ENCODE results near the gene ATRAID.

DNA sequence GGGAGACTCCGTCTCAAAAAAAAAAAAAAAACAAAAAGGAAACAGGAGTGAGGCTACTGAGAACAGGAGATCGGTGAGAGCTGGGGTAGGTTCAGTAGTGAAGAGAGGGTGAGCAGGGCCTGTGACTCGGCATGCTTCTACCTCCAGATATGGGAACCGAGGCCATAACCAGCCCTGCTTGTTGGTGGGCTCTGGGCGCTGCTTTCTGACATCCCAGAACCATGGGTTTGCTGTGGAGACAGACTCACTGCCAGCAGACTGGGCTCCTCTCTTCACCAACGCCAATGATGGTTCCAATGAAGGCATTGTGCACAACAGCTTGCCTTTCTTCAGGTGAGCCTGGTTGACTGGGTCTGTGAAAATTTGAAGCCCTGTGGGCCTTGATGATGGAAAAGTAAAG, 11.6 kb downstream of the ATRAID start:
- TF ChIP-seq, protein P1, sequence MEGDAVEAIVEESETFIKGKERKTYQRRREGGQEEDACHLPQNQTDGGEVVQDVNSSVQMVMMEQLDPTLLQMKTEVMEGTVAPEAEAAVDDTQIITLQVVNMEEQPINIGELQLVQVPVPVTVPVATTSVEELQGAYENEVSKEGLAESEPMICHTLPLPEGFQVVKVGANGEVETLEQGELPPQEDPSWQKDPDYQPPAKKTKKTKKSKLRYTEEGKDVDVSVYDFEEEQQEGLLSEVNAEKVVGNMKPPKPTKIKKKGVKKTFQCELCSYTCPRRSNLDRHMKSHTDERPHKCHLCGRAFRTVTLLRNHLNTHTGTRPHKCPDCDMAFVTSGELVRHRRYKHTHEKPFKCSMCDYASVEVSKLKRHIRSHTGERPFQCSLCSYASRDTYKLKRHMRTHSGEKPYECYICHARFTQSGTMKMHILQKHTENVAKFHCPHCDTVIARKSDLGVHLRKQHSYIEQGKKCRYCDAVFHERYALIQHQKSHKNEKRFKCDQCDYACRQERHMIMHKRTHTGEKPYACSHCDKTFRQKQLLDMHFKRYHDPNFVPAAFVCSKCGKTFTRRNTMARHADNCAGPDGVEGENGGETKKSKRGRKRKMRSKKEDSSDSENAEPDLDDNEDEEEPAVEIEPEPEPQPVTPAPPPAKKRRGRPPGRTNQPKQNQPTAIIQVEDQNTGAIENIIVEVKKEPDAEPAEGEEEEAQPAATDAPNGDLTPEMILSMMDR (IDR thresholded peaks at IDR 0.05; ENCODE audit: low read depth, low read length, poor library complexity, severe bottlenecking), result no peak
- no peak for TF ChIP-seq EZH2phosphoT487 (IDR thresholded peaks at IDR 0.05; ENCODE audit: borderline replicate concordance, low read length)

Data from DOHH2 (cell line).